Endothelial cell of umbilical vein (primary cell): ENCODE results near the gene MTARC2. TPM values are rescaled to one million over a fixed set of nuclear protein-coding genes. Genes with fewer than 3 reads are reported as not detected.

Source experiments
- BruUV-seq: library from RNA; stranded (reverse); fragments of 400-500 nt; replicated peaks from 2 replicates; lab custom pipeline; 2021; lab: Mats Ljungman, UMichigan
- CTCF ChIA-PET: fragments of 300-600, 350-600 bp; sonication (Branson Sonifier 250); formaldehyde crosslinking; loops from one replicate; lab custom pipeline; 2021; ENCODE audit warnings: antibody characterized with exemption, inconsistent platforms; lab: Charles Lee
- POLR2A ChIA-PET: fragments of 300-600, 350-600 bp; sonication (Branson Sonifier 250); formaldehyde crosslinking; loops from one replicate; lab custom pipeline; 2021; ENCODE audit warnings: antibody characterized with exemption, inconsistent platforms; lab: Charles Lee
- DNase-seq: peaks from one replicate; pipeline ENCODE4 v3.0.0-alpha.2; 2011; ENCODE audit warnings: low read depth, low spot score
- FAIRE-seq: peaks from 2 replicates; lab custom pipeline; 2011; peaks lifted over from hg19 to GRCh38; lab: Jason Lieb, UNC
- H2AFZ ChIP-seq: 2 replicates; pipeline ENCODE4 v1.6.0; 2012; ENCODE audit warnings: low read depth, low read length, control low read depth, inconsistent platforms
- H3K27ac ChIP-seq: 2 replicates; pipeline ENCODE4 v1.5.1; 2011; ENCODE audit warnings: low read depth, mild to moderate bottlenecking, control low read depth, low read length, moderate library complexity; ENCODE audit not compliant: insufficient read depth
- H3K27me3 ChIP-seq, 2 experiments: 2 replicates each; pipeline versions ENCODE4 v1.6.0 to v1.6.1; 2011; ENCODE audit warnings: low read length in 2 of 2, mixed read lengths in 1 of 2; ENCODE audit not compliant: control insufficient read depth in 2 of 2, insufficient read depth in 2 of 2
- H3K36me3 ChIP-seq, 2 experiments: 2 replicates in 1 of 2; 3 replicates in 1 of 2; pipeline ENCODE4 v1.5.1; 2011; ENCODE audit warnings: low read length in 2 of 2, mild to moderate bottlenecking in 1 of 2, moderate library complexity in 1 of 2; ENCODE audit not compliant: control insufficient read depth in 2 of 2, insufficient read depth in 2 of 2; ENCODE audit errors: extremely low read depth in 1 of 2
- H3K4me1 ChIP-seq: 3 replicates; pipeline ENCODE4 v1.5.1; 2011; ENCODE audit warnings: mild to moderate bottlenecking, low read length; ENCODE audit not compliant: control insufficient read depth, insufficient read depth; ENCODE audit errors: extremely low read depth
- H3K4me2 ChIP-seq: 2 replicates; pipeline ENCODE4 v1.6.1; 2011; ENCODE audit warnings: low read length, control low read depth, mixed read lengths; ENCODE audit not compliant: insufficient read depth
- H3K4me3 ChIP-seq, 3 experiments: fragments of 200-600 bp in 1 of 3; sonication (generic), shearing (Covaris generic) in 1 of 3; replicated peaks in 1 of 3; 2 replicates each; pipeline ENCODE4 v1.5.1; 2011 to 2016; ENCODE audit warnings: control low read depth in 3 of 3, low read length in 3 of 3, mild to moderate bottlenecking in 2 of 3, inconsistent platforms in 1 of 3, low read depth in 1 of 3, moderate library complexity in 1 of 3; ENCODE audit not compliant: insufficient read depth in 1 of 3
- H3K79me2 ChIP-seq: 2 replicates; pipeline ENCODE4 v1.6.0; 2012; ENCODE audit warnings: low read length, inconsistent platforms; ENCODE audit not compliant: control insufficient read depth, insufficient read depth
- H3K9ac ChIP-seq: replicated peaks from 2 replicates; pipeline ENCODE3; 2011; ENCODE audit warnings: low read length, control low read depth; ENCODE audit not compliant: insufficient read depth; ENCODE audit errors: extremely low read depth
- H3K9me1 ChIP-seq: replicated peaks from 3 replicates; pipeline ENCODE4 v1.6.0; 2011; ENCODE audit warnings: mild to moderate bottlenecking, low read length; ENCODE audit not compliant: control insufficient read depth, insufficient read depth; ENCODE audit errors: extremely low read depth
- H3K9me3 ChIP-seq: replicated peaks from 2 replicates; pipeline ENCODE4 v1.5.1; 2012; ENCODE audit warnings: low read length, inconsistent platforms; ENCODE audit not compliant: control insufficient read depth, insufficient read depth
- H4K20me1 ChIP-seq: replicated peaks from 2 replicates; pipeline ENCODE3; 2011; ENCODE audit warnings: mild to moderate bottlenecking, low read length; ENCODE audit not compliant: control insufficient read depth, insufficient read depth; ENCODE audit errors: extremely low read depth
- CTCF ChIP-seq, 2 donors: IDR thresholded peaks; 1 replicate in 1 of 2; 2 replicates in 1 of 2; pipeline ENCODE4 v1.5.1; 2011; ENCODE audit warnings: low read length in 2 of 2, mild to moderate bottlenecking in 2 of 2, moderate library complexity in 2 of 2, control low read depth in 1 of 2, inconsistent platforms in 1 of 2, low read depth in 1 of 2; ENCODE audit not compliant: insufficient read depth in 1 of 2; ENCODE audit errors: extremely low read depth in 1 of 2
- EZH2 ChIP-seq: IDR thresholded peaks from 2 replicates; pipeline ENCODE4 v1.6.1; 2012; ENCODE audit warnings: borderline replicate concordance, low read depth, mild to moderate bottlenecking, moderate library complexity, low read length, inconsistent platforms; ENCODE audit not compliant: severe bottlenecking
- FOS ChIP-seq: IDR thresholded peaks from 2 replicates; pipeline ENCODE4 v1.6.1; 2011; ENCODE audit warnings: mild to moderate bottlenecking, low read length, moderate library complexity, borderline replicate concordance; ENCODE audit not compliant: insufficient read depth
- GATA2 ChIP-seq: IDR thresholded peaks from 2 replicates; pipeline ENCODE4 v1.7.0; 2011; ENCODE audit warnings: low read depth, mild to moderate bottlenecking, moderate library complexity, mixed read lengths, low read length; ENCODE audit not compliant: insufficient read length, insufficient read depth
- JUN ChIP-seq: IDR thresholded peaks from 2 replicates; pipeline ENCODE4 v1.6.1; 2011; ENCODE audit warnings: borderline replicate concordance, low read depth; ENCODE audit not compliant: insufficient read length, insufficient read depth
- MAX ChIP-seq: IDR thresholded peaks from 2 replicates; pipeline ENCODE4 v1.6.1; 2011; ENCODE audit not compliant: insufficient read depth, insufficient read length
- MYC ChIP-seq: IDR thresholded peaks from one replicate; pipeline ENCODE4 v1.6.1; 2011; ENCODE audit warnings: mild to moderate bottlenecking, low read depth, low read length
- POLR2A ChIP-seq: IDR thresholded peaks from 2 replicates; pipeline ENCODE4 v1.6.1; 2012; ENCODE audit warnings: low read depth, mild to moderate bottlenecking, control low read depth, low read length
- POLR2AphosphoS5 ChIP-seq: IDR thresholded peaks from 2 replicates; pipeline ENCODE4 v1.6.1; 2012; ENCODE audit warnings: low read depth, mild to moderate bottlenecking, control low read depth, low read length, moderate library complexity; ENCODE audit not compliant: insufficient read depth
- dilution Hi-C: fragments of 300-500 bp; cut with MboI; formaldehyde crosslinking; loops from one replicate; pipeline ENCODE4 v1.15.0; 2019; ENCODE audit warnings: low sequenced_read_pairs; ENCODE audit not compliant: extremely low pct_ligation_motif_present
- intact Hi-C: fragments of 100-400 bp; cut with micrococcal nuclease; formaldehyde crosslinking; loops from one replicate; pipeline ENCODE4 v1.10.0; 2022
- polyA plus RNA-seq, 4 experiments: library from polyadenylated mRNA; depleted of rRNA in 3 of 4; stranded (reverse) in 3 of 4; unstranded in 1 of 4; fragments of >200 nt; gene quantifications; 2 replicates each; pipeline versions ENCODE4 v1.2.1 to v1.2.3, GENCODE V29; 2011 to 2012; ENCODE audit warnings: missing spikeins in 1 of 4
- total RNA-seq: library from RNA; stranded (reverse); gene quantifications from 2 replicates; pipeline ENCODE4 v1.2.3, GENCODE V29; 2021

MTARC2 gene
- total and polyA plus RNA-seq, 2 donors (not counting 3 experiments of a cell fraction or from before 2014, with no cell fraction given) = 9.8 to 14.1 TPM

- no peak overlapping the region for H2AFZ ChIP-seq
- peaks cover 0 to 10% of the 10 kb centered on the region in 2 experiments for H3K36me3 ChIP-seq
- intact Hi-C loops = no loop called here
- TF ChIP-seq POLR2A = no peak
- TF ChIP-seq MYC = no peak
- no peak for TF ChIP-seq FOS
- no peak for TF ChIP-seq POLR2AphosphoS5
- TF ChIP-seq EZH2 = no peak
- no peak for TF ChIP-seq JUN
- TF ChIP-seq MAX = no peak
- TF ChIP-seq CTCF (IDR thresholded peaks at IDR 0.05; ENCODE audit: extremely low read depth in 1 of 2, insufficient read depth in 1 of 2, low read depth in 1 of 2, low read length in 2 of 2) = no peak
- TF ChIP-seq GATA2 = no peak
- ChIA-PET CTCF (interaction anchor here (1.1 to 3.6 kb wide), 3 partner anchors 33 to 76 kb away, joined by 3 to 17 read pairs (median 17); no protein-coding TSS in a partner anchor), POLR2A (no interaction called here)
- FAIRE-seq (no peak), DNase-seq (peak; percentile 38)
- no peak overlapping the region for H3K4me3 ChIP-seq
- no peak overlapping the region for H3K9ac ChIP-seq
- no peaks in the 10 kb centered on the region for H3K79me2 ChIP-seq
- no TSS peak for BruUV-seq
- dilution Hi-C loops = no loop called here
- H3K27me3 ChIP-seq = no peaks in the 10 kb centered on the region
- H3K9me3 ChIP-seq = no peaks in the 10 kb centered on the region
- H4K20me1 ChIP-seq = no peaks in the 10 kb centered on the region
- no peak overlapping the region for H3K27ac ChIP-seq
- no peak overlapping the region for H3K4me2 ChIP-seq
- H3K9me1 ChIP-seq = no peaks in the 10 kb centered on the region
- no peaks in the 10 kb centered on the region for H3K4me1 ChIP-seq
Observed at GRCh38 chr1:220700556-220701179, 47.5 kb upstream of the MTARC2 start.
